ENCODE results near the gene NRIP3.

NRIP3 gene

GRCh38 chr11:9037046-9037780, 33.4 kb upstream of the NRIP3 start:
- POLR2A ChIA-PET (ENCODE audit: low non-redundant PET): interaction anchor here (0.6 kb wide), 1 partner anchor 68 kb away, joined by 3 read pairs; no protein-coding TSS in a partner anchor
- no peak overlapping the region for H3K27ac ChIP-seq
- CTCF ChIA-PET: interaction anchor here (0.6 to 0.8 kb wide), 2 partner anchors 24 to 357 kb away, joined by 3 to 4 read pairs; no protein-coding TSS in a partner anchor
- no peak for TF ChIP-seq CTCF (conservative IDR thresholded peaks at IDR 0.05; ENCODE audit: low read depth)
- no peak for DNase-seq (ENCODE audit: low spot score)

GRCh38 chr11:9030601-9031000, 26.8 kb upstream of the NRIP3 start:
- TF ChIP-seq CTCF (conservative IDR thresholded peaks at IDR 0.05; ENCODE audit: low read depth): no peak
- no peak for DNase-seq (ENCODE audit: low spot score)
- ChIA-PET CTCF (interaction anchor here (0.6 kb wide), 1 partner anchor 928 kb away, joined by 4 read pairs; no protein-coding TSS in a partner anchor), POLR2A (ENCODE audit: low non-redundant PET) (no interaction called here)
- no peak overlapping the region for H3K27ac ChIP-seq

GRCh38 chr11:9029422-9029821, 25.6 kb upstream of the NRIP3 start:
- H3K27ac ChIP-seq: no peak overlapping the region
- no peak for DNase-seq (ENCODE audit: low spot score)
- ChIA-PET CTCF (no interaction called here), POLR2A (ENCODE audit: low non-redundant PET) (no interaction called here)
- TF ChIP-seq CTCF (conservative IDR thresholded peaks at IDR 0.05; ENCODE audit: low read depth): no peak

- DNase-seq (ENCODE audit: low spot score): no peak
- TF ChIP-seq CTCF (conservative IDR thresholded peaks at IDR 0.05; ENCODE audit: low read depth): no peak
- no peak overlapping the region for H3K27ac ChIP-seq
- ChIA-PET CTCF (interaction anchor here (1.6 kb wide), 1 partner anchor 109 kb away, joined by 8 read pairs; no protein-coding TSS in a partner anchor), POLR2A (ENCODE audit: low non-redundant PET) (no interaction called here)
Measured at GRCh38 chr11:9028581-9028980, 24.8 kb upstream of the NRIP3 start.

GRCh38 chr11:9025101-9025850, 21.5 kb upstream of the NRIP3 start:
- H3K27ac ChIP-seq: no peak overlapping the region
- ChIA-PET CTCF (interaction anchor here (2.9 kb wide), 1 partner anchor 10 kb away, joined by 17 read pairs; no protein-coding TSS in a partner anchor), POLR2A (ENCODE audit: low non-redundant PET) (no interaction called here)
- DNase-seq (ENCODE audit: low spot score): no peak
- no peak for TF ChIP-seq CTCF (conservative IDR thresholded peaks at IDR 0.05; ENCODE audit: low read depth)

GRCh38 chr11:9022961-9023680, 19.3 kb upstream of the NRIP3 start:
- H3K27ac ChIP-seq: no peak overlapping the region
- CTCF ChIA-PET: interaction anchor here (0.6 to 2.9 kb wide), 2 partner anchors 8 to 18 kb away, joined by 7 to 17 read pairs; no protein-coding TSS in a partner anchor
- POLR2A ChIA-PET (ENCODE audit: low non-redundant PET): no interaction called here
- DNase-seq (ENCODE audit: low spot score): no peak
- TF ChIP-seq CTCF (conservative IDR thresholded peaks at IDR 0.05; ENCODE audit: low read depth): no peak

Data from RWPE1 (cell line).